K562 (cell line): ENCODE results near the gene MRPL10. TPM values are rescaled to one million over a fixed set of nuclear protein-coding genes. Genes with fewer than 3 reads are reported as not detected.

Experiments used
- ARID3A ChIP-seq: IDR thresholded peaks from 2 replicates; pipeline ENCODE4 v1.6.1; 2012; ENCODE audit warnings: low read depth, low read length, improper control_type of control experiment, borderline replicate concordance
- CHD7 ChIP-seq: fragments of 200-600 bp; sonication (generic); IDR thresholded peaks from one replicate; pipeline ENCODE4 v1.6.1; 2012; ENCODE audit warnings: mild to moderate bottlenecking, low read depth, low read length, inconsistent platforms
- EP300 ChIP-seq: IDR thresholded peaks from 2 replicates; pipeline ENCODE4 v1.6.1; 2012; ENCODE audit warnings: low read length, improper control_type of control experiment
- GATAD2A ChIP-seq: fragments of 450-650 bp; IDR thresholded peaks from 2 replicates; pipeline ENCODE4 v1.6.1; 2017
- GTF3C2 ChIP-seq: IDR thresholded peaks from 3 replicates; pipeline ENCODE4 v1.6.1; 2011; ENCODE audit warnings: borderline replicate concordance, mild to moderate bottlenecking, moderate library complexity; ENCODE audit not compliant: insufficient read length; ENCODE audit errors: extremely low read depth
- HLTF ChIP-seq: fragments of 450-650 bp; IDR thresholded peaks from 2 replicates; pipeline ENCODE4 v1.6.1; 2016
- MTF1 ChIP-seq: fragments of 250-450 bp; sonication (Bioruptor Pico); IDR thresholded peaks from 2 replicates; pipeline ENCODE4 v1.9.0; 2021; ENCODE audit warnings: moderate library complexity, mild to moderate bottlenecking, inconsistent platforms, borderline replicate concordance
- MYBL2 ChIP-seq, 2 experiments: fragments of 450-650 bp in 1 of 2; sonication (generic) in 1 of 2; formaldehyde crosslinking in 1 of 2; IDR thresholded peaks; 2 replicates each; pipeline versions ENCODE4 v1.6.1 to v1.8.1; 2017 to 2022; ENCODE audit warnings: borderline replicate concordance in 1 of 2, inconsistent platforms in 1 of 2, low read depth in 1 of 2, mild to moderate bottlenecking in 1 of 2, missing genetic modification reagents in 1 of 2, moderate library complexity in 1 of 2
- ZFP30 ChIP-seq: fragments of 250-450 bp; sonication (Bioruptor Pico); IDR thresholded peaks from 2 replicates; pipeline ENCODE4 v1.8.0; 2022; ENCODE audit warnings: moderate library complexity, mild to moderate bottlenecking, inconsistent platforms, borderline replicate concordance
- ZFP36 ChIP-seq: fragments of 150-350 bp; IDR thresholded peaks from 2 replicates; pipeline ENCODE4 v1.6.1; 2018; ENCODE audit warnings: low read length, low read depth; ENCODE audit not compliant: partially characterized antibody
- ZNF408 ChIP-seq: fragments of 250-450 bp; sonication (Bioruptor Pico); IDR thresholded peaks from 2 replicates; pipeline ENCODE4 v1.4.0; 2020; ENCODE audit warnings: low read depth, mild to moderate bottlenecking, moderate library complexity
- polyA plus RNA-seq, 8 experiments: library from polyadenylated mRNA; depleted of rRNA in 4 of 8; stranded (reverse) in 5 of 8; unstranded in 3 of 8; fragments of >200 nt; fragmentation: Nextera tagmentation in 2 of 8; fragmentation: Illumina TruSeq in 1 of 8; extraction: Ambion mirVana in 2 of 8; extraction: Trizol in 1 of 8; gene quantifications; 2 replicates each; pipeline versions ENCODE4 v1.2.1 to v1.2.3, GENCODE V29; 2011 to 2014; ENCODE audit warnings: inconsistent platforms in 1 of 8, missing spikeins in 1 of 8
- total RNA-seq, 7 experiments: library from RNA; depleted of rRNA in 6 of 7; stranded (reverse); fragments of >200 nt in 6 of 7; fragmentation: Illumina TruSeq in 2 of 7; extraction: Trizol in 2 of 7; gene quantifications; 2 replicates each; pipeline versions ENCODE4 v1.2.1 to v1.2.3, GENCODE V29; 2011 to 2021; ENCODE audit warnings: low replicate concordance in 1 of 7

MRPL10 gene
- total and polyA plus RNA-seq, 9 of the 15 experiments (the other 6 are each of a cell fraction or from before 2014, with no cell fraction given) = 27.8 to 105 (median 67.3) TPM

- TF ChIP-seq GATAD2A = 0 out of 2 replicates have a peak, but pooled peaks have one; percentile 60
- no peak for TF ChIP-seq ARID3A
- no peak for TF ChIP-seq ZFP30 (CRISPR knock-in tag)
- no peak for TF ChIP-seq MYBL2 (IDR thresholded peaks at IDR 0.05; ENCODE audit: low read depth)
- no peak for TF ChIP-seq MYBL2 (CRISPR knock-in tag; IDR thresholded peaks at IDR 0.05; ENCODE audit: borderline replicate concordance)
- peak; percentile 50; the same call in 1 of the 2 replicates for TF ChIP-seq EP300
- TF ChIP-seq ZNF408 (CRISPR knock-in tag) = no peak
- TF ChIP-seq CHD7 = no peak
- TF ChIP-seq MTF1 = no peak
- TF ChIP-seq ZFP36 = no peak
- TF ChIP-seq HLTF = no peak
- TF ChIP-seq GTF3C2 = no peak
Observed at GRCh38 chr17:47810200-47810821, 21.0 kb downstream of the MRPL10 start (continued).
